H9 (cell line): ENCODE results near the gene DCHS1. TPM values are rescaled to one million over a fixed set of nuclear protein-coding genes. Genes with fewer than 3 reads are reported as not detected.

Experiments
- DNase-seq: peaks from one replicate; pipeline ENCODE4 v3.0.0-alpha.2; 2017
- H2AFZ ChIP-seq: one replicate; pipeline ENCODE4 v1.6.1; 2013; ENCODE audit warnings: mild to moderate bottlenecking, low read length, control low read depth, moderate library complexity
- H2AK5ac ChIP-seq: 2 replicates; pipeline ENCODE4 v1.6.1; 2013; ENCODE audit warnings: low read length, control low read depth, mixed read lengths; ENCODE audit not compliant: insufficient read length
- H2BK120ac ChIP-seq: one replicate; pipeline ENCODE4 v1.6.1; 2013; ENCODE audit warnings: low read depth, mild to moderate bottlenecking, low read length, control low read depth, inconsistent platforms; ENCODE audit not compliant: poor library complexity, severe bottlenecking
- H2BK12ac ChIP-seq: 2 replicates; pipeline ENCODE4 v1.6.1; 2013; ENCODE audit warnings: low read length, control low read depth, mixed read lengths, low read depth; ENCODE audit not compliant: insufficient read length
- H2BK15ac ChIP-seq: 2 replicates; pipeline ENCODE4 v1.6.1; 2013; ENCODE audit warnings: low read depth, low read length, control low read depth
- H2BK20ac ChIP-seq: one replicate; pipeline ENCODE4 v1.6.1; 2013; ENCODE audit warnings: low read depth, mild to moderate bottlenecking, low read length, control low read depth, inconsistent platforms; ENCODE audit not compliant: poor library complexity, severe bottlenecking
- H2BK5ac ChIP-seq: 2 replicates; pipeline ENCODE4 v1.6.1; 2013; ENCODE audit warnings: low read length, control low read depth, mixed read lengths; ENCODE audit not compliant: insufficient read length
- H3K14ac ChIP-seq: 2 replicates; pipeline ENCODE4 v1.6.1; 2013; ENCODE audit warnings: low read length, control low read depth; ENCODE audit not compliant: insufficient read depth
- H3K18ac ChIP-seq: 2 replicates; pipeline ENCODE4 v1.6.1; 2013; ENCODE audit warnings: low read depth, mild to moderate bottlenecking, mixed read lengths, low read length, control low read depth; ENCODE audit not compliant: insufficient read length
- H3K23ac ChIP-seq: 2 replicates; pipeline ENCODE4 v1.6.1; 2013; ENCODE audit warnings: low read length, control low read depth, mixed read lengths, low read depth; ENCODE audit not compliant: insufficient read length
- H3K23me2 ChIP-seq: 2 replicates; pipeline ENCODE4 v1.6.1; 2013; ENCODE audit warnings: low read depth, mild to moderate bottlenecking, mixed read lengths, low read length, control low read depth; ENCODE audit not compliant: insufficient read length, poor library complexity, severe bottlenecking
- H3K27ac ChIP-seq: 2 replicates; pipeline ENCODE4 v1.5.1; 2013; ENCODE audit warnings: low read length, control low read depth, mixed read lengths, low read depth; ENCODE audit not compliant: insufficient read length
- H3K27me3 ChIP-seq: 2 replicates; pipeline ENCODE4 v1.6.1; 2013; ENCODE audit warnings: low read length, control low read depth, inconsistent platforms; ENCODE audit not compliant: insufficient read depth
- H3K4ac ChIP-seq: 2 replicates; pipeline ENCODE4 v1.6.1; 2013; ENCODE audit warnings: low read depth, mild to moderate bottlenecking, control low read depth, inconsistent platforms, low read length, moderate library complexity
- H3K4me1 ChIP-seq: 2 replicates; pipeline ENCODE4 v1.6.1; 2013; ENCODE audit warnings: low read length, control low read depth, inconsistent platforms; ENCODE audit not compliant: insufficient read depth
- H3K4me2 ChIP-seq: 2 replicates; pipeline ENCODE4 v1.6.1; 2013; ENCODE audit warnings: low read length, control low read depth, mixed read lengths; ENCODE audit not compliant: insufficient read length, insufficient read depth
- H3K56ac ChIP-seq: 2 replicates; pipeline ENCODE4 v1.6.1; 2013; ENCODE audit warnings: low read depth, mild to moderate bottlenecking, mixed read lengths, low read length, control low read depth; ENCODE audit not compliant: insufficient read length
- H3K79me1 ChIP-seq: 2 replicates; pipeline ENCODE4 v1.6.1; 2013; ENCODE audit warnings: low read depth, mild to moderate bottlenecking, moderate library complexity, low read length, control low read depth, inconsistent platforms; ENCODE audit not compliant: insufficient read depth, poor library complexity, severe bottlenecking
- H3K79me2 ChIP-seq: 2 replicates; pipeline ENCODE4 v1.6.1; 2013; ENCODE audit warnings: low read length, control low read depth, inconsistent platforms; ENCODE audit not compliant: insufficient read depth
- H3K9ac ChIP-seq: 2 replicates; pipeline ENCODE4 v1.6.1; 2013; ENCODE audit warnings: low read length, control low read depth, mixed read lengths; ENCODE audit not compliant: insufficient read length; ENCODE audit errors: extremely low read depth
- H3K9me3 ChIP-seq: one replicate; pipeline ENCODE4 v1.6.1; 2013; ENCODE audit warnings: low read depth, low read length, inconsistent platforms; ENCODE audit not compliant: control insufficient read depth
- H3T11ph ChIP-seq: one replicate; pipeline ENCODE4 v1.6.1; 2013; ENCODE audit warnings: mild to moderate bottlenecking, low read length, control low read depth, inconsistent platforms
- H4K20me1 ChIP-seq: one replicate; pipeline ENCODE4 v1.6.1; 2013; ENCODE audit not compliant: control insufficient read depth, insufficient read length, insufficient read depth
- H4K5ac ChIP-seq: 2 replicates; pipeline ENCODE4 v1.6.1; 2013; ENCODE audit warnings: low read depth, mild to moderate bottlenecking, mixed read lengths, low read length, control low read depth; ENCODE audit not compliant: insufficient read length
- H4K8ac ChIP-seq: replicated peaks from 2 replicates; pipeline ENCODE4 v1.6.1; 2013; ENCODE audit warnings: low read length, control low read depth, mixed read lengths, low read depth; ENCODE audit not compliant: insufficient read length
- H4K91ac ChIP-seq: 2 replicates; pipeline ENCODE4 v1.6.1; 2013; ENCODE audit warnings: low read depth, mild to moderate bottlenecking, moderate library complexity, mixed read lengths, low read length, control low read depth; ENCODE audit not compliant: insufficient read length
- H3K27ac Mint-ChIP-seq, 3 experiments: 2 replicates in 2 of 3; 3 replicates in 1 of 3; pipeline ENCODE4 v1.8.0; 2020 to 2021; ENCODE audit warnings: mixed read lengths in 3 of 3, mild to moderate bottlenecking in 1 of 3, moderate library complexity in 1 of 3
- H3K27me3 Mint-ChIP-seq: 2 replicates; pipeline ENCODE4 v1.8.0; 2021; ENCODE audit warnings: low read depth, mild to moderate bottlenecking, moderate library complexity, mixed read lengths
- H3K36me3 Mint-ChIP-seq, 3 experiments: 2 replicates in 2 of 3; 3 replicates in 1 of 3; pipeline ENCODE4 v1.8.0; 2020 to 2021; ENCODE audit warnings: low read depth in 3 of 3, mixed read lengths in 3 of 3; ENCODE audit not compliant: insufficient read depth in 1 of 3
- H3K4me1 Mint-ChIP-seq, 2 experiments: 2 replicates each; pipeline ENCODE4 v1.8.0; 2020; ENCODE audit warnings: mixed read lengths in 2 of 2
- H3K4me3 Mint-ChIP-seq, 2 experiments: 2 replicates in 1 of 2; 3 replicates in 1 of 2; pipeline ENCODE4 v1.8.0; 2020 to 2021; ENCODE audit warnings: mild to moderate bottlenecking in 2 of 2, mixed read lengths in 2 of 2, moderate library complexity in 1 of 2
- H3K9me3 Mint-ChIP-seq, 2 experiments: 2 replicates in 1 of 2; 3 replicates in 1 of 2; pipeline ENCODE4 v1.8.0; 2020; ENCODE audit warnings: mild to moderate bottlenecking in 2 of 2, mixed read lengths in 2 of 2, moderate library complexity in 1 of 2
- WGBS: extraction: QIAGEN DNeasy Blood & Tissue Kit; methylation state at CpG from one replicate; pipeline ENCODE4 v1.1.7; 2013; ENCODE audit warnings: missing lambda C conversion rate, low lambda C conversion rate, mixed read lengths; ENCODE audit not compliant: insufficient read length; ENCODE audit errors: extremely low coverage; 5-methylcytosine and 5-hydroxymethylcytosine counted together
- total RNA-seq: library from RNA; stranded (reverse); gene quantifications from 2 replicates; pipeline ENCODE4 v1.2.1, GENCODE V29; 2021
- TF ChIP-seq, protein P1 (sequence below): fragments of 200-600 bp; sonication (generic); conservative IDR thresholded peaks from 3 replicates; pipeline ENCODE4 v1.8.0; 2021; ENCODE audit warnings: antibody characterized with exemption, mild to moderate bottlenecking

The DCHS1 gene
- total RNA-seq, 1 experiment from 2014 or later: 12.5 TPM

- no peak within 1 kb of the TSS for H2BK20ac ChIP-seq
- H3K9me3 ChIP-seq: no peaks in the 10 kb centered on the region
- peaks cover 28% of the 10 kb centered on the region in 2 experiments for H3K4me1 Mint-ChIP-seq
- H2BK15ac ChIP-seq: no peak within 1 kb of the TSS
- H3K27ac ChIP-seq: peak within 1 kb of the TSS; percentile 59
- H3K36me3 Mint-ChIP-seq: peaks cover 13 to 39% (median 27%) of the 10 kb centered on the region in 3 experiments; a peak in 6 of 7 replicates
- H4K91ac ChIP-seq: no peak within 1 kb of the TSS
- TF ChIP-seq, protein P1, sequence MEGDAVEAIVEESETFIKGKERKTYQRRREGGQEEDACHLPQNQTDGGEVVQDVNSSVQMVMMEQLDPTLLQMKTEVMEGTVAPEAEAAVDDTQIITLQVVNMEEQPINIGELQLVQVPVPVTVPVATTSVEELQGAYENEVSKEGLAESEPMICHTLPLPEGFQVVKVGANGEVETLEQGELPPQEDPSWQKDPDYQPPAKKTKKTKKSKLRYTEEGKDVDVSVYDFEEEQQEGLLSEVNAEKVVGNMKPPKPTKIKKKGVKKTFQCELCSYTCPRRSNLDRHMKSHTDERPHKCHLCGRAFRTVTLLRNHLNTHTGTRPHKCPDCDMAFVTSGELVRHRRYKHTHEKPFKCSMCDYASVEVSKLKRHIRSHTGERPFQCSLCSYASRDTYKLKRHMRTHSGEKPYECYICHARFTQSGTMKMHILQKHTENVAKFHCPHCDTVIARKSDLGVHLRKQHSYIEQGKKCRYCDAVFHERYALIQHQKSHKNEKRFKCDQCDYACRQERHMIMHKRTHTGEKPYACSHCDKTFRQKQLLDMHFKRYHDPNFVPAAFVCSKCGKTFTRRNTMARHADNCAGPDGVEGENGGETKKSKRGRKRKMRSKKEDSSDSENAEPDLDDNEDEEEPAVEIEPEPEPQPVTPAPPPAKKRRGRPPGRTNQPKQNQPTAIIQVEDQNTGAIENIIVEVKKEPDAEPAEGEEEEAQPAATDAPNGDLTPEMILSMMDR: peak; percentile 91
- peaks cover 3 to 11% of the 10 kb centered on the region in 2 experiments for H3K9me3 Mint-ChIP-seq
- no peak within 1 kb of the TSS for H2AK5ac ChIP-seq
- WGBS: no CpG with 5 or more reads among the region's 70 CpGs
- H3K27me3 Mint-ChIP-seq: no peaks in the 10 kb centered on the region; the same call in 1 of the 2 replicates
- H2BK120ac ChIP-seq: no peak within 1 kb of the TSS
- no peak within 1 kb of the TSS for H2BK12ac ChIP-seq
- no peak within 1 kb of the TSS for H3K23ac ChIP-seq
- peak within 1 kb of the TSS; percentile 99 for H3K4me3 Mint-ChIP-seq
- H4K20me1 ChIP-seq: no peaks in the 10 kb centered on the region
- H3K4ac ChIP-seq: no peak within 1 kb of the TSS; the same call in 1 of the 2 replicates
- peak within 1 kb of the TSS; percentile 24 for H2BK5ac ChIP-seq
- peaks cover 8% of the 10 kb centered on the region; the same call in 1 of the 2 replicates for H3K79me2 ChIP-seq
- peak; percentile 99 for DNase-seq
- H3K4me2 ChIP-seq: peak within 1 kb of the TSS; percentile 85
- peak within 1 kb of the TSS; percentile 85 for H3K18ac ChIP-seq
- H3K27me3 ChIP-seq: no peaks in the 10 kb centered on the region
- H3K79me1 ChIP-seq: peaks cover 3% of the 10 kb centered on the region
- H3K14ac ChIP-seq: peak within 1 kb of the TSS; percentile 90
- peak within 1 kb of the TSS; percentile 89 for H3K9ac ChIP-seq
- H3K4me1 ChIP-seq: peaks cover 7% of the 10 kb centered on the region
- H3K56ac ChIP-seq: peak within 1 kb of the TSS; percentile 4
- no peak within 1 kb of the TSS for H4K8ac ChIP-seq
- peak within 1 kb of the TSS; percentile 84 for H4K5ac ChIP-seq
- no peak within 1 kb of the TSS for H2AFZ ChIP-seq
- peak within 1 kb of the TSS; percentile 99 to 100 (median 99) for H3K27ac Mint-ChIP-seq
- no peak within 1 kb of the TSS for H3T11ph ChIP-seq
- peaks cover 7% of the 10 kb centered on the region for H3K23me2 ChIP-seq
Observed at GRCh38 chr11:6682936-6683861, 27.6 kb upstream of the DCHS1 start, which contains the start of gene MRPL17. TSS of gene MRPL17 (minus strand) at chr11:6683340. CDS start at chr11:6683296, 44 bp downstream.
